Measurements from ENCODE around the gene SLC44A1.

Gene SLC44A1

GRCh38 chr9:105331755-105332154 lies 87.3 kb downstream of the SLC44A1 start (continued):
- TF ChIP-seq, protein P1, sequence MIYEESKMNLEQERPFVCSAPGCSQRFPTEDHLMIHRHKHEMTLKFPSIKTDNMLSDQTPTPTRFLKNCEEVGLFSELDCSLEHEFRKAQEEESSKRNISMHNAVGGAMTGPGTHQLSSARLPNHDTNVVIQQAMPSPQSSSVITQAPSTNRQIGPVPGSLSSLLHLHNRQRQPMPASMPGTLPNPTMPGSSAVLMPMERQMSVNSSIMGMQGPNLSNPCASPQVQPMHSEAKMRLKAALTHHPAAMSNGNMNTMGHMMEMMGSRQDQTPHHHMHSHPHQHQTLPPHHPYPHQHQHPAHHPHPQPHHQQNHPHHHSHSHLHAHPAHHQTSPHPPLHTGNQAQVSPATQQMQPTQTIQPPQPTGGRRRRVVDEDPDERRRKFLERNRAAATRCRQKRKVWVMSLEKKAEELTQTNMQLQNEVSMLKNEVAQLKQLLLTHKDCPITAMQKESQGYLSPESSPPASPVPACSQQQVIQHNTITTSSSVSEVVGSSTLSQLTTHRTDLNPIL (CRISPR knock-in tag; IDR thresholded peaks at IDR 0.05; ENCODE audit: low read depth) = no peak
- TF ChIP-seq GLIS3 (CRISPR knock-in tag; IDR thresholded peaks at IDR 0.05) (no peak), BACH2 (CRISPR knock-in tag; IDR thresholded peaks at IDR 0.05; ENCODE audit: borderline replicate concordance) (no peak), TCF4 (CRISPR knock-in tag; IDR thresholded peaks at IDR 0.05; ENCODE audit: borderline replicate concordance) (no peak)

- ATAC-seq = no peak
- TF ChIP-seq ZNF70 (CRISPR knock-in tag; IDR thresholded peaks at IDR 0.05) = no peak
- TF ChIP-seq, protein P1 (CRISPR knock-in tag; IDR thresholded peaks at IDR 0.05; ENCODE audit: low read depth) = no peak
- no peak for TF ChIP-seq BACH2 (CRISPR knock-in tag; IDR thresholded peaks at IDR 0.05; ENCODE audit: borderline replicate concordance)
- no peak for TF ChIP-seq PPARA (CRISPR knock-in tag; IDR thresholded peaks at IDR 0.05; ENCODE audit: borderline replicate concordance)
- no peak for TF ChIP-seq OSR1 (CRISPR knock-in tag; IDR thresholded peaks at IDR 0.05)
Observed at GRCh38 chr9:105332471-105332870, 88.0 kb downstream of the SLC44A1 start.

DNA sequence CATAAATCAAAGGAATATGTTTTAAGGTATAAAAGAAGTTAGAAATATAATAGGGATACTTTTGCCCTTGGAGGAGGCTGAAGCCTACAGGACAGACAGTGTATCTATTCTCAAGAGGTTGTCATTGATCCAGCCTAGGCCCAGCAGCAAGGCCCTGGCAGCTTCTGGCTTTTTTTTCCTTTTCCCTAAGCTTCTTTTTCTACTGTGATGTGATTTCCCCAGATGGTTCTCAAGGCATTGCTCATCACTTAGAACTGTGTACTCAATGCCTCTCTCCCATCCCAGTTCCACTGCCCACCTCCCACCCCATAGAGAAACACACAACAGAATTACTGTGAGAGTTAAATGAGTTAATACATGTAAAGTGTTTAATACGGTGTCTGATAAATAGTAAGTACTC lies 88.6 kb downstream of the SLC44A1 start:
- TF ChIP-seq ZNF8 (CRISPR knock-in tag; IDR thresholded peaks at IDR 0.05) = no peak
- TF ChIP-seq PPARA (CRISPR knock-in tag; IDR thresholded peaks at IDR 0.05; ENCODE audit: borderline replicate concordance) = no peak
- no peak for TF ChIP-seq TCF4 (CRISPR knock-in tag; IDR thresholded peaks at IDR 0.05; ENCODE audit: borderline replicate concordance)
- no peak for TF ChIP-seq ZNF565 (CRISPR knock-in tag; conservative IDR thresholded peaks at IDR 0.05; ENCODE audit: low read depth)
- no peak for TF ChIP-seq GLIS3 (CRISPR knock-in tag; IDR thresholded peaks at IDR 0.05)
- TF ChIP-seq TOX (CRISPR knock-in tag; IDR thresholded peaks at IDR 0.05; ENCODE audit: borderline replicate concordance) = no peak
- TF ChIP-seq POU6F1 (CRISPR knock-in tag; IDR thresholded peaks at IDR 0.05; ENCODE audit: borderline replicate concordance, low read depth) = no peak
- no peak for TF ChIP-seq BACH2 (CRISPR knock-in tag; IDR thresholded peaks at IDR 0.05; ENCODE audit: borderline replicate concordance)
- TF ChIP-seq, protein P2, sequence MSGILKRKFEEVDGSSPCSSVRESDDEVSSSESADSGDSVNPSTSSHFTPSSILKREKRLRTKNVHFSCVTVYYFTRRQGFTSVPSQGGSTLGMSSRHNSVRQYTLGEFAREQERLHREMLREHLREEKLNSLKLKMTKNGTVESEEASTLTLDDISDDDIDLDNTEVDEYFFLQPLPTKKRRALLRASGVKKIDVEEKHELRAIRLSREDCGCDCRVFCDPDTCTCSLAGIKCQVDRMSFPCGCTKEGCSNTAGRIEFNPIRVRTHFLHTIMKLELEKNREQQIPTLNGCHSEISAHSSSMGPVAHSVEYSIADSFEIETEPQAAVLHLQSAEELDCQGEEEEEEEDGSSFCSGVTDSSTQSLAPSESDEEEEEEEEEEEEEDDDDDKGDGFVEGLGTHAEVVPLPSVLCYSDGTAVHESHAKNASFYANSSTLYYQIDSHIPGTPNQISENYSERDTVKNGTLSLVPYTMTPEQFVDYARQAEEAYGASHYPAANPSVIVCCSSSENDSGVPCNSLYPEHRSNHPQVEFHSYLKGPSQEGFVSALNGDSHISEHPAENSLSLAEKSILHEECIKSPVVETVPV (CRISPR knock-in tag; IDR thresholded peaks at IDR 0.05) = no peak
- no peak for TF ChIP-seq CSDC2 (CRISPR knock-in tag; IDR thresholded peaks at IDR 0.05)
- TF ChIP-seq, protein P3, sequence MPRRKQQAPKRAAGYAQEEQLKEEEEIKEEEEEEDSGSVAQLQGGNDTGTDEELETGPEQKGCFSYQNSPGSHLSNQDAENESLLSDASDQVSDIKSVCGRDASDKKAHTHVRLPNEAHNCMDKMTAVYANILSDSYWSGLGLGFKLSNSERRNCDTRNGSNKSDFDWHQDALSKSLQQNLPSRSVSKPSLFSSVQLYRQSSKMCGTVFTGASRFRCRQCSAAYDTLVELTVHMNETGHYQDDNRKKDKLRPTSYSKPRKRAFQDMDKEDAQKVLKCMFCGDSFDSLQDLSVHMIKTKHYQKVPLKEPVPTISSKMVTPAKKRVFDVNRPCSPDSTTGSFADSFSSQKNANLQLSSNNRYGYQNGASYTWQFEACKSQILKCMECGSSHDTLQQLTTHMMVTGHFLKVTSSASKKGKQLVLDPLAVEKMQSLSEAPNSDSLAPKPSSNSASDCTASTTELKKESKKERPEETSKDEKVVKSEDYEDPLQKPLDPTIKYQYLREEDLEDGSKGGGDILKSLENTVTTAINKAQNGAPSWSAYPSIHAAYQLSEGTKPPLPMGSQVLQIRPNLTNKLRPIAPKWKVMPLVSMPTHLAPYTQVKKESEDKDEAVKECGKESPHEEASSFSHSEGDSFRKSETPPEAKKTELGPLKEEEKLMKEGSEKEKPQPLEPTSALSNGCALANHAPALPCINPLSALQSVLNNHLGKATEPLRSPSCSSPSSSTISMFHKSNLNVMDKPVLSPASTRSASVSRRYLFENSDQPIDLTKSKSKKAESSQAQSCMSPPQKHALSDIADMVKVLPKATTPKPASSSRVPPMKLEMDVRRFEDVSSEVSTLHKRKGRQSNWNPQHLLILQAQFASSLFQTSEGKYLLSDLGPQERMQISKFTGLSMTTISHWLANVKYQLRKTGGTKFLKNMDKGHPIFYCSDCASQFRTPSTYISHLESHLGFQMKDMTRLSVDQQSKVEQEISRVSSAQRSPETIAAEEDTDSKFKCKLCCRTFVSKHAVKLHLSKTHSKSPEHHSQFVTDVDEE (CRISPR knock-in tag; IDR thresholded peaks at IDR 0.05) = no peak
- TF ChIP-seq, protein P1 (CRISPR knock-in tag; IDR thresholded peaks at IDR 0.05; ENCODE audit: low read depth) = no peak
- no peak for TF ChIP-seq ZC3H10 (CRISPR knock-in tag; IDR thresholded peaks at IDR 0.05)
- TF ChIP-seq ZNF70 (CRISPR knock-in tag; IDR thresholded peaks at IDR 0.05) = no peak
- TF ChIP-seq ESRRG (CRISPR knock-in tag; IDR thresholded peaks at IDR 0.05) = no peak
- TF ChIP-seq SNAI2 (CRISPR knock-in tag; IDR thresholded peaks at IDR 0.05) = no peak
- no peak for TF ChIP-seq RARB (CRISPR knock-in tag; IDR thresholded peaks at IDR 0.05)
- TF ChIP-seq ZFP30 (CRISPR knock-in tag; IDR thresholded peaks at IDR 0.05) = no peak
- ATAC-seq = no peak

All from SK-N-SH treated with all-trans-retinoic acid at 6 μM for 48 hours (cell line).